OCI-LY3 (cell line): ENCODE measurements around the gene TENM4.

Experiments
- CTCF ChIP-seq: fragments of 200-600, 300-600 bp; sonication (generic); IDR thresholded peaks from 2 replicates; pipeline ENCODE4 v1.5.1; 2014; ENCODE audit warnings: antibody characterized with exemption, low read length, low read depth
- EZH2phosphoT487 ChIP-seq: fragments of 200-600 bp; shearing (Covaris generic); IDR thresholded peaks from 2 replicates; pipeline ENCODE4 v1.6.1; 2018; ENCODE audit warnings: antibody characterized with exemption, mixed run types, low read depth

- no peak for TF ChIP-seq CTCF
- TF ChIP-seq EZH2phosphoT487: no peak
Measured at GRCh38 chr11:79414041-79414440, 26.8 kb downstream of the TENM4 start.
